Epithelial cell of esophagus (primary cell): Measurements from ENCODE around the gene PRRT4.

Experiments used
- DNase-seq: peaks from one replicate; pipeline ENCODE4 v3.0.0; 2010; ENCODE audit warnings: low read depth
- H3K4me3 ChIP-seq: 2 replicates; pipeline ENCODE4 v1.5.1; 2011; ENCODE audit warnings: mild to moderate bottlenecking, low read length, control low read depth
- CTCF ChIP-seq: IDR thresholded peaks from 2 replicates; pipeline ENCODE4 v1.5.1; 2011; ENCODE audit warnings: low read depth, mild to moderate bottlenecking, low read length, control low read depth, inconsistent platforms; ENCODE audit not compliant: insufficient read depth; ENCODE audit errors: missing control alignments

Gene PRRT4

GRCh38 chr7:128381161-128381821, 19.8 kb upstream of the PRRT4 start:
- no peak overlapping the region for H3K4me3 ChIP-seq
- peak; percentile 68 for TF ChIP-seq CTCF
- peak; percentile 86 for DNase-seq

DNA sequence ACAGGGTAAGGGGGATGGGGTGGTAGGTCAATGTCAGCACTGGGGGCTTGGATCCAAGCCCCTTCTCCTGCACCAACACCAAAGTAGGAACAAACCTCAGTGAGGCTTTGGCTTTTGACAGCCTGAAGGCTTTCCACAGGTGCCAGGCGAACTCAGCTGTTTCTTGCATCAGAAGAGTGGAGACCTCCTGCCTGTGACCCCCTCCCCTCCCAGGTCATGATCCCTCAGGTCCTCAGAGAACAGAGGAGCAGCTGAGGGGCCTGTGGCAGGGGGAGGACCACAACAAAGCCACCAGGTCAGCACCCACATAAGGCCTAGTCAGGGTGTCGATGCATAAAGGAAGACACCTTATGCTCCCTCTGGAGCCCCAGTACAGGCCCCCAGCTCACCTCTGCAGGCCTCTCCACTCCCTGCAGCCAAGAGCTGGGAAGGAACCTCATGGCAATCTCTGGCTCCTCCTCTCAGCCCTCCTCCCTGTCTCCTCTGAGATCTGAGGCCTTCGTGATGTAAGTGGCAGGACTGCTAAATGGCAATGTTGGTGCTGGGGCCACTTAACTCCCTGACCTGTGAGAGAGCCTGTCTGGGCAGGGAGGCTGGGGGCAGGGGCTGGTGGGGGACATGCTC, 19.1 kb upstream of the PRRT4 start:
- TF ChIP-seq CTCF = no peak
- H3K4me3 ChIP-seq = no peak overlapping the region
- no peak for DNase-seq

DNA sequence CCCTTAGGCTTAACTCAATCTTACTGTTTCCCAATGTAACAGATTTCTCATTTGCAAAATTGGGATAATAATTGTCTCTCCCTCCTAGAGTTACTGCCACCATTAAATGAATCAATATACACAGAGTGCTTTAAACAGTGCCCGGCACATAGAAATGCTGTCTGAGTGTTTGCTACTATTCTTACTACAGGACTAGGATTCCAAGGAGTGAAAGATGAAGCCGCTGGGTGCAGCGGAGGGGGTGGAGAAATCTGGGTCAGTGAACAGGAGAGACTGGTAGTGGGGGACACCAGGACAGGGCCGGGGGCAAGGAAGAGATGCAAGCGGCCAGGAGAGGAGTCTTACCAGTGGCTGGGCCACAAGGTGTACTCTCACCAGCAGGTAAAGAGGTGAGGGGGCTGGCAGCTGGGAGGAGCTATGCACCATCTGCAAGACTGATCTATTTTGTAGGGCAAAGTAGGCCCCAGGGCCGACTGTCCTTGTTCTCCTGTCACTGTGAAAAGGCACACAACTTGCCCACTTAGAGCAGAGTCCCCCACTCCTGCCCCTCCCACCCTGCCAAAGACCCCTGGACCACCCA, 18.5 kb upstream of the PRRT4 start:
- no peak for TF ChIP-seq CTCF
- no peak for DNase-seq
- H3K4me3 ChIP-seq = no peak overlapping the region

GRCh38 chr7:128378637-128379036, 17.1 kb upstream of the PRRT4 start:
- DNase-seq = no peak
- TF ChIP-seq CTCF = no peak

DNA sequence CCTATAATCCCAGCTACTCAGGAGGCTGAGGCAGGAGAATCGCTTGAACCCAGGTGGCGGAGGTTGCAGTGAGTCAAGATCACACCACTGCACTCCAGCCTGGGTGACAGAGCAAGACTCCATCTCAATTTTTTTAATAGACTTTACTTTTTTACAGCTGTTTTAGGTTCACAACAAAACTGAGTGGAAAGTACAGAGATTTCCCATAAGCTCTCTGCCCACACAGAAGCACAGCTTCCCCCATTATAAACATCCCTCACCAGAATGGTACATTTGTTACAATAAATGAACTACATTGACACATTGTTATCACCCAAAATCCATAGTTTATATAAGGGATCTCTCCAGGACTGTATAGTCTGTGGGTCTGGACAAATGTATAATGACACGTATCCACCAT, 14.6 kb upstream of the PRRT4 start:
- H3K4me3 ChIP-seq = no peak overlapping the region
- DNase-seq = no peak
- no peak for TF ChIP-seq CTCF

More at GRCh38 chr7:128378637-128379036, 17.1 kb upstream of the PRRT4 start:
- H3K4me3 ChIP-seq = no peak overlapping the region

- no peak for TF ChIP-seq CTCF
Measured at GRCh38 chr7:128374041-128374440, 12.6 kb upstream of the PRRT4 start.

DNA sequence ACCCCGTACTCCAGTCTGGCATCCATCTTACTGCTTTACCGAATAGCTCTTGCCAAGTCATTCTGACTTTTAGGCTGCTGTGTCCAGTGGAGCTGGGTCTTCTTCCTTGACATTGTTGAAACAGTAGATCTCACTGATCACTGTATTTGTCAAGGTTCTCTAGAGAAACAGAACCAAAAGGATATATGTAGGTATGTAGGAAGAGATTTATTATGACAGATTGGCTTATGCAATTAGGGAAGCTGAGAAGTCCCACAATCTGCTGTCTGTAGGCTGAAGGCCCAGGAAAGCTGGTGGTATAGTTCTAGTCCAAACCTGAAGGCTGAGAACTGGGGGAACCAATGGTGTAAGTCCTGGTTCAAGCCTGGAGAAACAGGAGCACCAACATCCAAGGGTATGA, 12.1 kb upstream of the PRRT4 start:
- no peak for TF ChIP-seq CTCF
- no peak overlapping the region for H3K4me3 ChIP-seq
- no peak for DNase-seq

More at GRCh38 chr7:128374041-128374440, 12.6 kb upstream of the PRRT4 start:
- no peak overlapping the region for H3K4me3 ChIP-seq
- DNase-seq = no peak
